ENCODE data around the gene RPL10. TPM values are rescaled to one million over a fixed set of nuclear protein-coding genes. Genes with fewer than 3 reads are reported as not detected.
A peak's percentile ranks its signal among the peaks of the same experiment; 100 is the strongest.

Gene RPL10
- total RNA-seq, 4 donors from 2014 or later = 3,899 to 6,066 (median 5,720) TPM

GRCh38 chrX:154419189-154419588, 21.0 kb downstream of the RPL10 start:
- Histone ChIP-seq H3K36me3 (no peaks in the 10 kb centered on the region), H3K9me3 (no peaks in the 10 kb centered on the region), H3K27me3 (no peaks in the 10 kb centered on the region), H3K4me3 (no peak overlapping the region), H3K4me1 (no peaks in the 10 kb centered on the region), H3K27ac (no peak overlapping the region)
- TF ChIP-seq POLR2A (IDR thresholded peaks at IDR 0.05) = no peak
- DNase-seq (no peak), ATAC-seq (no peak)
- intact Hi-C loops (cut with DNase I; ENCODE audit: low total_unique reads) = no loop called here
- in situ Hi-C loops (cut with MboI; ENCODE audit: low sequenced_read_pairs in 4 of 4) = loop anchor here in 2 of 4 donors (25.0 kb wide), 1 partner anchor 118 kb away; the partner anchor contains the start of genes G6PD (in 2 of the 2) and IKBKG (in 2 of the 2)

- DNase-seq (peak in 1 of 2 donors; percentile 40), ATAC-seq (peak in 1 of 2 donors; percentile 79)
- H3K27ac ChIP-seq = peak overlapping the region; percentile 15 to 65 (median 27)
- in situ Hi-C loops (cut with MboI; ENCODE audit: low sequenced_read_pairs in 4 of 4) = loop anchor here in 2 of 4 donors (25.0 kb wide), 1 partner anchor 117 kb away; the partner anchor contains the start of genes G6PD (in 2 of the 2) and IKBKG (in 2 of the 2)
- TF ChIP-seq POLR2A (IDR thresholded peaks at IDR 0.05) (no peak), CTCF (IDR thresholded peaks at IDR 0.05 in 4 of 5, conservative IDR thresholded peaks at IDR 0.05 in 1 of 5) (no peak)
- intact Hi-C loops (cut with DNase I; ENCODE audit: low total_unique reads) = no loop called here
- no peaks in the 10 kb centered on the region for H3K36me3 ChIP-seq
- H3K4me3 ChIP-seq = no peak overlapping the region
- no peaks in the 10 kb centered on the region for H3K9me3 ChIP-seq
- no peaks in the 10 kb centered on the region for H3K4me1 ChIP-seq
- no peaks in the 10 kb centered on the region for H3K27me3 ChIP-seq
These were observed 21.7 kb downstream of the RPL10 start for GRCh38 chrX:154419688-154420401.

- in situ Hi-C loops (cut with MboI; ENCODE audit: low sequenced_read_pairs in 4 of 4) = loop anchor here in 2 of 4 donors (25.0 kb wide), 1 partner anchor 117 kb away; the partner anchor contains the start of genes G6PD (in 2 of the 2) and IKBKG (in 2 of the 2)
- no peaks in the 10 kb centered on the region for H3K4me1 ChIP-seq
- intact Hi-C loops (cut with DNase I; ENCODE audit: low total_unique reads) = no loop called here
- no peaks in the 10 kb centered on the region for H3K36me3 ChIP-seq
- H3K27me3 ChIP-seq = no peaks in the 10 kb centered on the region
- no peak overlapping the region for H3K4me3 ChIP-seq
- peak in 1 of 2 donors; percentile 6 for ATAC-seq
- DNase-seq = no peak
- H3K9me3 ChIP-seq = no peaks in the 10 kb centered on the region
- TF ChIP-seq CTCF (IDR thresholded peaks at IDR 0.05 in 4 of 5, conservative IDR thresholded peaks at IDR 0.05 in 1 of 5) (no peak), POLR2A (IDR thresholded peaks at IDR 0.05) (no peak)
- peak overlapping the region in 3 of 4 donors; percentile 18 to 65 (median 33) for H3K27ac ChIP-seq
These were observed 22.2 kb downstream of the RPL10 start for GRCh38 chrX:154420402-154420756.

- TF ChIP-seq POLR2A (IDR thresholded peaks at IDR 0.05) = no peak
- no peak for TF ChIP-seq CTCF (IDR thresholded peaks at IDR 0.05 in 4 of 5, conservative IDR thresholded peaks at IDR 0.05 in 1 of 5)
- H3K4me1 ChIP-seq = peaks cover 3 to 7% of the 10 kb centered on the region in 2 donors
- in situ Hi-C loops (cut with MboI; ENCODE audit: low sequenced_read_pairs in 4 of 4) (no loop called here), intact Hi-C loops (cut with DNase I; ENCODE audit: low total_unique reads) (no loop called here)
- no peak for ATAC-seq
- no peak overlapping the region for H3K4me3 ChIP-seq
- no peaks in the 10 kb centered on the region for H3K9me3 ChIP-seq
- no peaks in the 10 kb centered on the region for H3K27me3 ChIP-seq
- DNase-seq = no peak
- H3K27ac ChIP-seq = no peak overlapping the region
- no peaks in the 10 kb centered on the region for H3K36me3 ChIP-seq
These were observed 29.0 kb downstream of the RPL10 start for GRCh38 chrX:154426916-154427770.
